ENCODE measurements around the gene IFIH1. TPM values are rescaled to one million over a fixed set of nuclear protein-coding genes. Genes with fewer than 3 reads are reported as not detected.

Gene IFIH1
- total RNA-seq, 1 experiment from 2014 or later = 8.5 TPM

DNA sequence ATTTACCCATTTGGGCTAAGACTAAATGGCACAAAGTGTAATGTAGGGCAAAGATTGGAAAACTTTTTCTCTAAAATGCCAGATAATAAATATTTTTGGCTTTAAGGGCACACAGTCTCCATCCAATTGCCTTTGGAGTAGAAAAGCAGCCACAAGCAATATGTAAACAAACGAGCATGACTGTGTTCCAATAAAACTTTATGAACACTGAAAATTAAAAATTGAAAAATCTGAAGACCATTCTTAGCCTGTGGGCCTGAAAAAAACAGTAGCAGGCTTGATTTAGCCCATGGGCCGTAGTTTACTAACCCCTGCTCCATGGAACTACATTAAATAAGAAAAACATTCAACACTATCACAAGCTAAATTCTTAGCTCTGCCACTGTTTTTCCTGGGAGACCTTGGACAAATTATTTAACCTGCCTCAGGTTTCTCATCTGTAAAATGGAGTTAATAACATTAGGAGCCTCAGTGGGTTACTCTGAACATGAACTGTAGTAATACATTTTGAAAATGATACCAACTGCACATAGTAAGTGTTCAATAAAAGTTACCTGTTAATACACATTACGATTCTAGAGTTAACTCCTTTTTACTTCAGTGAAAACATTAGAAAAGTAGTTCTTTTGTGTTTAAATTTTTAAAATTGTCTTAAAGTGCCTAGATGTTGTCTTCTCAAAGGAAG is 1.3 kb downstream of the IFIH1 start:
- in situ Hi-C loops (cut with HindIII; ENCODE audit: low pct_unique_long_range_greater_than_20kb, low sequenced_read_pairs) = no loop called here
- no peak for DNase-seq (ENCODE audit: low read depth)

DNA sequence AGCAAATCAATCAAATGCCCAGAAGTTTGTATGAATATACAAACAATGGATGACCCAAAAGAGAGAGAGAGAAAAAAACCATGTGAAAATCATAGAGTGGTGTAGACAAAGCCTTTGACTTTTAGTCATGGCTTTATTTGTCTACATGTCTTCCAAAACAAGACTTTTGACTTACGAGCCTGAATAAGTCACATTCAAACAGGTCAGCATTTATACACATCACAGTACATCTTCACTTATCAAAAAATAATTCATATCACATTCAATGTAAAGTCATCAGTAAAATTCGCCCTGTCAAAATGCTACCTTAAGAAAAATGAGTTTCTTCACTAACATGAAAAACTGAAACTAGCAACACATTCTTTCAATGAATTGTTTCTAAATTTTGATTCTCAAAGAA is 1.9 kb downstream of the IFIH1 start:
- in situ Hi-C loops (cut with HindIII; ENCODE audit: low pct_unique_long_range_greater_than_20kb, low sequenced_read_pairs) = no loop called here
- no peak for DNase-seq (ENCODE audit: low read depth)

DNA sequence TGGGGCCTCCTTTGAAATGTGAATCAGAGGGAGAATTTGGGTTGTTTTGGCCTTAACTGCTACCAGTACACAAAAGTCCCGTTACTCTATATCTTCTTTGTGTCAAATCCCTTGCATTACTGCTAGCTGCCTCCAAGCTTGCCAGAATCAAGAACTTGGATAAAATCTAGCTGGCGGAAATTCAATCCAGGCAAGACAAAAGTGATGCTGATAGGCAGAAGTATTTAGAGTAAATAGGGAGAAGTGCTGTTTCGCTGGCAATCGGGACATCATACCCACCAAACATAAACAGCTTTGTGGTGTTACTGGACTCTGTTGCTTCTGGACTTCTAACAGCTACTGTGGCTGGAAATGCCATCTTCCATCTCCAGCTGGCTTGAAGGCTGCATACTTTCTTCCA is 2.5 kb downstream of the IFIH1 start:
- no peak for DNase-seq (ENCODE audit: low read depth)
- in situ Hi-C loops (cut with HindIII; ENCODE audit: low pct_unique_long_range_greater_than_20kb, low sequenced_read_pairs) = no loop called here

DNA sequence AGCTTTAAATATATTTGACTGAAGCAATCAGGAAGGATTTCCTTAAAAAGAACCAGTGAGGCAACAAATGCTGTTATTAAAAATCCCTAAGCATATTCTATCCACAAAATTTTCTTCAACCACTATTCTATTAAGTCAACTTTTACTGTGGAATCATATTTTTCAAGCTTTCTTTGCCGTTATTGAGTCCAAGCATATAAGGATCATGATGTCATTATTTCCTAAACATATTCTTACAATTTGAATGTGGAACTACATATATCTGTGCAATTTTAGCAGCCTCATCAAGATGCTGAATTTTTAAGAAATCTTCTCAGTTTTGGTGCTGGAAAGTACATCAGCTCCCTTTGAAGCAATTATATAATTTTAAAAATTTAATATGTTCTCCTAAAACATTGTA is 5.6 kb downstream of the IFIH1 start:
- in situ Hi-C loops (cut with HindIII; ENCODE audit: low pct_unique_long_range_greater_than_20kb, low sequenced_read_pairs) = no loop called here
- no peak for DNase-seq (ENCODE audit: low read depth)

DNA sequence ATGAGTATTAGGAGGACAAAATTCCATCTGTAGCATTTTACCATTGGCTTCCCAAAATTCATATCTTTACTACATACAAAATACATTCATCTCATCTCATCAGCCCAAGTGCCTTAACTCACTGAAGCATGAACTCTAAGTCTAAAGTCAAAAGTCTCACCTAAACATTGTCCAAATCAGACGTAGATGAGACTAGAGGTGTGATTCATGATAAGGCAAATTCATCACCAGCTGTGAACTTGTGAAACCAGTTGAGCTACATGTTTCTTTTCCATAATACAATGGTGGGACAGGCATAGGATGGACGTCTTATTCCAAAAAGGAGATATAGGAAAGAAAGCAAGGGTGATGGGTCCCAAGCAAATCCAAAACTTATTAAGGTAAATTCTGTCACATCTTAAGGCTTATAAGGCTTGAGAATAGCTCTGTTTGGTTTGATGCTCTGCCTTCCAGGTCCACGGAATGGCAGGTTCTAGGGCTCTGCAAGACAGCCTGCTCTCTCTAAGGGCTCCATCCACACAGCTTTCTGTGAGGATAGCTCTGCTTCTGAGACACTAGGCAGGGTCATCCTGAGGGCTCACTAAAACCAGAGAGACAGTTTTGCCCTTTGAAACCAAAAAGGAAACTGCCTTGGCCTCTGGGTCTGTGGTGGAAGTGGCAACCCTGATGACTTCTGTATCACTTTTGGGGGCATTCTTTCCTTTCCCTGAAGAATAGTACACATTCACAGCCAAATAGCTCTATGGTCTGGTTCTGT is 9.6 kb downstream of the IFIH1 start:
- in situ Hi-C loops (cut with HindIII; ENCODE audit: low pct_unique_long_range_greater_than_20kb, low sequenced_read_pairs) = no loop called here
- DNase-seq (ENCODE audit: low read depth) = no peak

DNA sequence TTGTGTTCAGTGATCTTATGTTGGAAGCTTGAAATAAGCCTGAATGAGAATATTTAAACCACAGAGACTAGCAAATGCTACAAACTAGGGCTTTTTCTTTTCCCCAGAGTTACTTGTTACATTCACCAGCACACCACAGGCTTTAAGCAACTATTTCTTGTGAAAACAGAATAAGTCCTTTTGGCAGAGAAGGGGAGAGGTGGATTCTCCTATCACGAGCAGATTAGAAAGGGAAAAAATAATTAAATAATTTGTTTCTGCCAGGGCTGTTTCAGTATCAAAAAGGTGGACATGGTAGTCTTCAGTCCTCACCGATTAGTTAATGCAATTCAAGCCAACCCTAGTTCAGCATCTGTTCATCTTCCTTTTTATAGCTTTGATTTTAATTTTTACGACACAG is 12.6 kb downstream of the IFIH1 start:
- in situ Hi-C loops (cut with HindIII; ENCODE audit: low pct_unique_long_range_greater_than_20kb, low sequenced_read_pairs) = no loop called here

DNA sequence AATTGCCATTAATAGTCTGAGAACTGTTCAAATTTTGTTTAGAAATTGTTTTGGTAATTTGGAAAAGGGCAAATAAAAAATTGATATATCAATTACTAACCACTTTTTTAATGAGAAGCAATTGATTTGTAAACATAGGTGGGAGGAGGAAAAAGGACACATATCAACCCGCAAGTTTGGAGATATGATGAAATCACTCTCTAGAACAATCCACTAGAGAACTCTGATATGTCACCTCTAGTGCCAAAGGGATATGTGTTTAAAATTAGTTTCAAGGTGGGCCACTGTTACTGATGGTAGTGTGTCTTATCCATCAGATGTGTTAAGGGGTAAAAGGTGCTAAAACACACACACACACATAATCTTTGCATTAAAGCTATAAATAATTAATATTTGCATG is 16.6 kb downstream of the IFIH1 start:
- DNase-seq (ENCODE audit: low read depth) = no peak

More for the DNA sequence above, 12.6 kb downstream of the IFIH1 start:
- DNase-seq (ENCODE audit: low read depth) = no peak

DNA sequence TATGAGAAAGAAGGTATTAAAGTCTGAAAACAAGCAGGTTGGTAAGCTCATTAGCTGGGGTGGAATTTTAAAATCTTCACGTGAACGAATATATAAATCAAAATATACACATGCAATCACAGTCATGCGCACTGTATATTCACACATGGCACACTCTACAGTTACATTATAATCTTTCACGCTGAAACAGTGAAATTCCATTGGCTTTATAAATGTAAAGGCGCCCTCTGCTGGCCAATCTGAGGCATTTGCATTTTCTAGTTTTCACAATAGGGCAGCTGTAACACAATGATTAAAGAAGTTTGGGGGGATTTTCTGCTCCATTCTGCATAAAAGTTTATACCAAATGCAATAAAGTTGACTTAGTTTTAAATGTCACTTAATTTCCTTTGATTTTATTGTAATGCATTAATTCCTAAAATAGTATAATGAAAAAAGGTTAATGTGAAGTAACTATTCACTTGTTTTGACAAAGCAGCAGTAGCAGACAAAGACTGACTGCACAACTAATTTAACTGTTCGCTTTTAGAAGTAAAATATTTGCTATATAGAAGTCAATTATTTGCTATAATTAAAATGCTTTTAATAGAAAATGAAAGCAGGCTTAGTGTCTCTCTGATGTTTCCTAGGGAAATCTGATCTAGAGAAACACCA is 17.2 kb downstream of the IFIH1 start:
- in situ Hi-C loops (cut with HindIII; ENCODE audit: low pct_unique_long_range_greater_than_20kb, low sequenced_read_pairs) = no loop called here
- no peak for DNase-seq (ENCODE audit: low read depth)

More for the DNA sequence above, 16.6 kb downstream of the IFIH1 start:
- in situ Hi-C loops (cut with HindIII; ENCODE audit: low pct_unique_long_range_greater_than_20kb, low sequenced_read_pairs) = no loop called here

DNA sequence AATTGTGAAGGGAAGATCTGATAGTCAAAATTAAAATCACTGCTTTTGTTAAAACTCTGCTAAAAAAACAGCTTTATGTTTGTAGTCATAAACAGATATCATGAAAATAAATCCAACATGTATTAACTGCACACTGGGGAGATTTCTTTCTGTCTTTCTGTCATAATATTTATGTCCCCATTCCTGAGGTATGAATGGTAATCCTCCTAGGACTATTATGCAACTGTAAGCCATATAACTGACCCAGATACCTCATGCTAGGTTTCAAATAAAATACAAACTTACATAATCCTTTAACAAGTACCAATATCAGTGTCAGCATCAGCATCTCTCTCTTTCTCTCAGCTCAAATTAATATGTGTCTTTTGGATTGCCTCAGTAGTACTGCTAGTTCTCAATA is 18.2 kb downstream of the IFIH1 start:
- in situ Hi-C loops (cut with HindIII; ENCODE audit: low pct_unique_long_range_greater_than_20kb, low sequenced_read_pairs) = no loop called here
- DNase-seq (ENCODE audit: low read depth) = no peak

DNA sequence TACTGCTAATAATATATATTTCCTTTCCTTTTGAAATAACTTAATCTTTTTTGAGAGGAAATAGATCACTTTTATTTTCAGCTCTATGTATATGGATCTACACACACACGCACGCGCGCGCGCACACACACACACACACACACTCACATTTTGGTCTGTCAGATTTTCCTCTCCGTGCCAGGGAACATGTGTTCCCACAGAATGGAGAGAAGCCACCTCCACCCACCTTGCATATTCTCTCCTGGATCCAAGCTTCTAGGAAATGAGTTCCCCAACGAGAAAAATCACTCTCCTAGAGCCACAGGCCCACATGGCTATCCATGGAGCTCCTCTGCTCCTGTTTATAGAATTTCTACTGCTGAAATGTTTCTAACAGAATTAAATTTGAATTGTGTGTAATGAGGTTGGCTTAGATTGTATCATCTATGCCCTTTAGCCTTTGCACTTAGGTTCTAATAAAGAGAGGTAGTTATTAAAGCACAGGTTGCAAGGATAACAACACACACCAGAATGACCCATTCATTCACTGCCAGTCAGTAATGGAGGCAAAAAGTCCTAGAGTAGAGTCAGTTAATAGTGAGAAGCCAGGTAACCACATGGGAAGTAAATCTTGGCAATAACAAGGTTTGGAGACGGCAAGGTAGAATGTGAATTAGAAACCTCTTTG is 19.7 kb downstream of the IFIH1 start:
- DNase-seq (ENCODE audit: low read depth) = no peak
- in situ Hi-C loops (cut with HindIII; ENCODE audit: low pct_unique_long_range_greater_than_20kb, low sequenced_read_pairs) = no loop called here

DNA sequence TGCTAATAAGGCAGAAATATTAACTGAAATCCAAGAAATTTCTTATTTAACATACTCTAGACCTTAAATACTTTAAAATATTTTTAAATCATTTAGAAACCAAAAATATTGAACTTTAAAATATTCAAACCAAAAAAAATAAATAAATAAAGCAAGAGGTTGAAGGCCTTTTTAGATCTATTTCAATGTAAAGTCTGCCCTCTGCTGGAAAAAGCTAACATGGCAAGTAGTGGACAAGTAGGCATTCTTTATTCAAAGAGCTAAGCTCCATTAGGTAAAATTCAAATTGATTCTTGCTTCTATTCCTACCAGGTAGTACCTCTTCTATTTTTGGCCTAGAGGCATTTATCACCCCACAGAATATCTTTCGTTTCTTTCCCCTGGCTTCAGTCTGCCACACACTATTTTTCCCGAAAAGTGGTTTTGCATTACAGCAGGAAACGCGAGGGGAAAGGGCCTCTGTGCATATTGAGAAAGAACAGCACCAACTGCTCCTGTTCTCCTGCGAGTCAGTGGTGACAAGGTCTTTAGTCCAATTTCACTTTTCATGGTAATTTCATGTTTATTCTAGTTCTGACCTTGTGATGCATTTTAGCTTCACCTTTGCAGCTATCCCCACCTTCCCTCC is 20.4 kb downstream of the IFIH1 start:
- no peak for DNase-seq (ENCODE audit: low read depth)
- in situ Hi-C loops (cut with HindIII; ENCODE audit: low pct_unique_long_range_greater_than_20kb, low sequenced_read_pairs) = no loop called here

DNA sequence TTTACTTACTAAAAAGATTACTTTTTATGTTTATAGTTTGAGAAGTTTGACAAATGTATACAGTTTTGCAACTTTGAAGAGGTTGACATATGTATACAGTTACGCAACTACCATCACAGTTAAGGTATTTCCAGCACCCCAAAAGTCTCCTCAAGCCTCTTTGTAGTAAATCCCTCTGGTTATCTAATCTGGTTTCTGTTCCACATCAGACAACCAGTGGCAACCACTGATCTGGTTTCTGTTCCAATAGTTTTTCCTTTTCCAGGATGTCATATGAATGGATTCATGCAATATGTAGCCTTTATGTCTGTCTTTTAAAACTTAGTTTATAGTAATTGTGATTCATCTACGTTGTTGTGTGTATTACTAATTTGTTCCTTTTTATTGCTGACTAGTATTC is 23.5 kb downstream of the IFIH1 start:
- in situ Hi-C loops (cut with HindIII; ENCODE audit: low pct_unique_long_range_greater_than_20kb, low sequenced_read_pairs) = no loop called here
- DNase-seq (ENCODE audit: low read depth) = no peak

DNA sequence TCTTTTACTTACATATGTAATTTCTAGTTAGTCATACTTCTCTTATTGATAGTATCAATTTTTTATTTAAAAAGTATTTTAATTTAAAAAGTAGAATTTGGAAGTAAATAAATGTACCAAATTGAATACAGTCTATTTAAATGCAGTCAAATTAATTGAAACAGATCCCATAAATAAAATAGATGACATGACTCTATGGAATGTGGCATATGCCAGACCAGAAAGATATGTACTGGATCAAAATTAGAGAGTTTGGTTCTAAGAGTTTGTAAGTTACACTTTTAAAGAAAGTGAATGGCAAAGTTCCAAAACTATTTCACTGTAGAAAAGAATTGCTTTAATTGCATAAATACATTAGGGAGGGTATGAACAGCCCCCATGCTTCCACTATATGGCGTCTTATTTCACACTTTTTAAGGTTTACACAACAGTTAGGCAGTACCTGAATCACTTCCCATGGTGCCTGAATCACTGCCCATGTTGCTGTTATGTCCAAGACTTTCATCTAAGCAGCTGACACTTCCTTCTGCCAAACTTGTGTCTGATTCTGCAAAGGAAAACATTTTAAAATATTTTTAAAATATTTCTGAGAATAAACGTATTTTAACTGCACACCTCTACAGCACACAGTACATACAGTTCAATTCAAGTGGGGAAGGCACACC is 25.2 kb downstream of the IFIH1 start:
- no peak for DNase-seq (ENCODE audit: low read depth)
- in situ Hi-C loops (cut with HindIII; ENCODE audit: low pct_unique_long_range_greater_than_20kb, low sequenced_read_pairs) = no loop called here

DNA sequence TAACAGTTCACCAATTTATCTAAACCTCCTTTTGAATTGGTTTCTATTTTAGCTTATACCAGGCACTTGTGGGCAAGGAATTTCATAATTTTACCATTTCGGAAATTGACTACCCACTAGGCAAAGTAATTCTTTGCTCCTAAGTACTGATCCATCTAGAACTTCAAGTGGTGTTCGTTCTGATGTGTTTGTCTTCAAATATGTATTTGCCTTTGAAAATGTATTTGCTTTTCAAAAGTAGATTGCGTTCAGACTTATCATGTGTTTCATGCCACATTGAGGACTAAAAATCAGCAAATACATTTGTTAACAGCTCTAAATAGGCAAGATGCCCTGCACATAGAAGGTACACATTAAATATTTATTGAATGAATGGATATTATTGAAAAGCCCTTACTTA is 26.7 kb downstream of the IFIH1 start:
- in situ Hi-C loops (cut with HindIII; ENCODE audit: low pct_unique_long_range_greater_than_20kb, low sequenced_read_pairs) = no loop called here
- DNase-seq (ENCODE audit: low read depth) = no peak

DNA sequence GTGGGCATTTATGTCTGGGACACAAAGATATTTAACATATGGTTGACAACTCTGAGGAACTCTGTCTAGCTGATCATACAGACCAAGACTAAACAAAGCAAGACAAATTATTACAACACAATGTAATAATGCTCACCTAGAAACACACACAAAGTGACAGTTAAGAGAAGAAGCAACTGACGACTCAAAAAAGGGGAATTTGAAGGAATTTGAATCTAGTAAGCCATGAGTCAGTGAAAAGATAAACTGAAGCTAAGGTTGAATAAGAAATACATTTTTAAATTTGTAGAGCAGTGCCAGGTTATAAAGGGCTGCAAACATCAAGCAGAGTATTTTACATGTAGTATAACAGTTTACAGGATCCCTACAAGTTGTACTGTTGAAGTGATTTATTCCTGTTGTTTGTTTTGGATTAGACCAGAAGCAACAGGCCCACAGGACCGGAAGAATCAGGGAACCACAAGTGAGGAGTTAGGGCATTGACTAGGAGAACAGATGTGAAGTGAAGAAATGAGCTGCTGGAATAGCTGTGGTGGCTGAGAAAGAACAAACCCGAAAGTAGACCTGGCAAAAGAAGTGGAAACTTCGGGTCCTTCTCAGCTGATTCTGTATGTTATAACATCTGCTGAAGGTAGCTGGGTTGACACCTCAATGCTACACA is 35.6 kb downstream of the IFIH1 start:
- DNase-seq (ENCODE audit: low read depth) = no peak
- in situ Hi-C loops (cut with HindIII; ENCODE audit: low pct_unique_long_range_greater_than_20kb, low sequenced_read_pairs) = no loop called here

DNA sequence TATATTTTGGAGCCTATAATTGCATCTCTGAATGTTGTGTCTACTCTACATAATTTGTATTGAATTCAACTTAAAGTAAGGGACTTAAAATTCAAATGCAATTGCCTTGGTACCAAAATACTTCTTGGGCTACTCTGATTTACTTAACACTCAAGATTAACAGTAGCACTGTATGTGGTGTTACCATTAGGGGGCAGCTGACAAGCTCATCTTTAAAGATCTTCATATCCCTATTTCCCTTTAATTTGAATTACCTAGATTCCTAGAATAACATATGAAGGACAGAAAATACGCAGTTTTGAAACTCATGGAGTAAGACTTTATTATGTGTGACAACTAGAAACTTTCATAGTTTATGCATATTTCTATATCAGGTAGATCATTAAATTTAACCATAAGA is 37.8 kb downstream of the IFIH1 start:
- DNase-seq (ENCODE audit: low read depth) = no peak
- in situ Hi-C loops (cut with HindIII; ENCODE audit: low pct_unique_long_range_greater_than_20kb, low sequenced_read_pairs) = no loop called here

DNA sequence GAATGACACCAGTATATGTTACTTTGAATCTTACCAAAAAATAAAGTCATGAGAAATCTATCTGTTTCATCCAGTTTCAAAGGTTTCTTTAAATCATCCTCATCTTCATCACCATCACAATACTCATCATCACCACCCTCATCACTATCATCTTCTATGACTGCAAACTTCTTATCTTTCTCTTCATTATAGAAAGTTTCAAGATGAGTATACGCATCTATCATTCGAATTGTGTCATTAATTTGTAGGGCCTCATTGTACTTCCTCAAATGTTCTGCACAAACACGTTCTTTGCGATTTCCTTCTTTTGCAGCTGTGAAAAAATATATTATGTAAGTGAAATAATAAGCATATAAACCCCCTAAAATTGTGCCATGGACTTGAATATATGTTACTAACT is 41.1 kb downstream of the IFIH1 start:
- in situ Hi-C loops (cut with HindIII; ENCODE audit: low pct_unique_long_range_greater_than_20kb, low sequenced_read_pairs) = no loop called here
- DNase-seq (ENCODE audit: low read depth) = no peak

DNA sequence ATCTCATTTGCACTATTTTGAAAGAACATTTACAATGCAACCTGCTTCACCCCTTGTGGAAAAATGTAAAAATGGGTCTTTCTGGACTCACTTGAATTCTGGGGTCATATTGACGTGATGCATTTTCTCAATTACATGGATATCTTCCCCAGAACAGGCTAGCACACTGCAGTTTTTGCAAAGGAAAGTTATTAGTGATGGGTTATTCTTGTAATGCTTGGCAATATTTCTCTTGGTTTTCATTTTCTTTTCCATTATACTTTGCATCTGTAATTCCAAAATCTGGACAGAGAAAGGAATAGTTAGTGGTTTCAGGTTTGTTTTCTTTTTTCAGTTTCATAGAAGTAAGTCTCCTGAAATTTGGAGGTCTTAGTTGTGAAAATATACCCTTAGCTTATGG is 50.5 kb downstream of the IFIH1 start:
- in situ Hi-C loops (cut with HindIII; ENCODE audit: low pct_unique_long_range_greater_than_20kb, low sequenced_read_pairs) = no loop called here
- no peak for DNase-seq (ENCODE audit: low read depth)
